ENCODE measurements around the gene SLC28A2.
"Not testable (repeated sequence)": the region's sequence is repeated elsewhere in the genome, so short reads cannot be mapped to it uniquely, and the experiment has no call there.

The SLC28A2 gene

GRCh38 chr15:45251888-45252287 is at the start of gene SLC28A2:
SLC28A2 (plus strand) TSS chr15:45252234; CDS start chr15:45253216, 982 bp downstream.
- no peak for DNase-seq

DNA sequence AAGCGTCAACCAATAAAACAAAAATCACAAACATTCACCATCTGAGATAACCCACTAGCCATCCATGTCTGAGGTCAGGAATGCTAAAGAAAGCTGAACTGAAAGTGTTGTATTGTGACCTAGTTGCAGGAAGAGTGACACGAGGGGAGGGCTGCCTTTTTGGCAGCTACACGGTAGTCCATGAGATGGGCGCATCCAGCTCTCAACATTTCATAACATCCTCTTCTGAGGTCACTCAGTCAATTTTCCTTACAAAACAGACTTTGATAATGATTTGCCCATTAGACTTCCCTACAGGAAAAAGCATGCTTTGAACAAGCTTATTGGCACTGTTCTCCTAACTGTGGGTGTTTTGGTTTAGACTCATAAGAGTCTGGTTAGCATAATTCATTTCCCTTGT is 48.9 kb upstream of the SLC28A2 start:
- no peak for DNase-seq

- DNase-seq, result peak; percentile 46
Measured at GRCh38 chr15:45205192-45205591, 46.8 kb upstream of the SLC28A2 start.

- no peak for DNase-seq
Measured at GRCh38 chr15:45212493-45212892, 39.5 kb upstream of the SLC28A2 start.

- no peak for DNase-seq
Measured at GRCh38 chr15:45221053-45221599, 30.9 kb upstream of the SLC28A2 start.

DNA sequence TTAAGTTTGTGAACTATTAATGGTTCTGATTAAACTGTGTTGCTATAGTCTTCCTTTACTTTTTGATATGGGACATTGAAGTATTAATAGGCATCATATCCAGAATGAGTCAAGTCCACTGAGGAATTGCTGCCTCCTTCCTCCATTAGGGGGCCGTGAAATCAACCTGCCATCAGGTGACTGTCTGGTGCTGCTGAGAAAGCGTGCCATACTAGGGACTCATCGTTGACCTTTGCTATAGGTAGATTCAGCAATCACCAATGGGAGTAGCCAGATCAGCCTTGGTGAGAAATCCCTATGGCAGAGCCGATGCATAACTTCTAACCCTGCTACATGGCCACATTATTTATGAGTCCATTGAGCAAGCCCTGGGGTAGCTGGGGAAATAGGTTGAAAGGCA is 30.1 kb upstream of the SLC28A2 start:
- DNase-seq, result no peak

- no peak for DNase-seq
Measured at GRCh38 chr15:45224621-45225217, 27.3 kb upstream of the SLC28A2 start.

- no peak for DNase-seq
Measured at GRCh38 chr15:45225506-45226273, 26.3 kb upstream of the SLC28A2 start.

GRCh38 chr15:45228931-45229330 is 23.1 kb upstream of the SLC28A2 start:
- no peak for DNase-seq

DNA sequence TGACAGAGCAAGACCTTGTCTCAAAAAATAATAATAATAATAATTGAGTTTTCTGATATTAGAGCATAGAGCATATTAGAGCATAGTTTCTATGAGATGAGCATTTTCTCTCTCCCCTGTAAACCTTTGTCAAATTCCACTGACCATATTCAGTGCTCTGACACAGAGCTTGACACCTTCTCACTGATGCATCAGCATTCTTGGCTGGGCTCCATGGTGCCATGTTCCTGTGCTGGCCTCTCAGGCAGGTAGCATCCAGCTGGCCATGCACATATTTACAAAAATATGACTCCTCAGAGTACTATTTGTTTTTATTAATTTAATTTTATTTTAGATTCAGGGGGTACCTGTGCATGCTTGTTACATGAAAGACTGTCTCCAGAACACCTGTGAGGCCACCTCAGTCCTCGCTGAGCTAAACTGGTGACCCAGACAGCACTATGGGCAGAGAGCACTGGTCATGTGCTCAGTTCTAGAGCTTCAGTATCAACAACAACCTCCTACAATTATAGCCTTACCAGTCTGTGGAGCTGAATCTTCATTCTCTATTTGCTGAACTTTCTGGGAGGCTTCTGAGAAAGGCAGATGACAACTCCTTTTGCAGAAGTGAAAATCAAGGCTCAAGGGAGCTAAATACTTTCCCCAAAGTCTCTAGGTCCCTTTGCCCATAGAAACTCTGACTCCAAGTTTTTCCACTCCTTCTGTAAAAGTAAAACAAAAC is 21.6 kb upstream of the SLC28A2 start:
- no peak for DNase-seq

DNA sequence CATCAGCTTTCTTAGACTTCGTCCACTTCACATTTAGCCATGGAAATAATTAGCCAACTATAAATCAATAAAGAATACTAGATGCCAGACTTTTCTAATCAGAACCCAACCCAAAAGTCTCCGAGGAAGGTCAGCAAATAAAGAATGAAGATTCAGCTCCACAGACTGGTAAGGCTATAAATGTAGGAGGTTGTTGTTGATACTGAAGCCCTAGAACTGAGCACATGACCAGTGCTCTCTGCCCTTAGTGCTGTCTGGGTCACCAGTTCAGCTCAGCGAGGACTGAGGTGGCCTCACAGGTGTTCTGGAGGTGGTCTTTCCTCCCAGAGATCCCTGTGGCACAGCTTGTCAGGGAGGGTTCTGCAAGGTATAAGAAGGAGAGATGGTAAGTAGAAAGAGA is 20.9 kb upstream of the SLC28A2 start:
- no peak for DNase-seq

DNA sequence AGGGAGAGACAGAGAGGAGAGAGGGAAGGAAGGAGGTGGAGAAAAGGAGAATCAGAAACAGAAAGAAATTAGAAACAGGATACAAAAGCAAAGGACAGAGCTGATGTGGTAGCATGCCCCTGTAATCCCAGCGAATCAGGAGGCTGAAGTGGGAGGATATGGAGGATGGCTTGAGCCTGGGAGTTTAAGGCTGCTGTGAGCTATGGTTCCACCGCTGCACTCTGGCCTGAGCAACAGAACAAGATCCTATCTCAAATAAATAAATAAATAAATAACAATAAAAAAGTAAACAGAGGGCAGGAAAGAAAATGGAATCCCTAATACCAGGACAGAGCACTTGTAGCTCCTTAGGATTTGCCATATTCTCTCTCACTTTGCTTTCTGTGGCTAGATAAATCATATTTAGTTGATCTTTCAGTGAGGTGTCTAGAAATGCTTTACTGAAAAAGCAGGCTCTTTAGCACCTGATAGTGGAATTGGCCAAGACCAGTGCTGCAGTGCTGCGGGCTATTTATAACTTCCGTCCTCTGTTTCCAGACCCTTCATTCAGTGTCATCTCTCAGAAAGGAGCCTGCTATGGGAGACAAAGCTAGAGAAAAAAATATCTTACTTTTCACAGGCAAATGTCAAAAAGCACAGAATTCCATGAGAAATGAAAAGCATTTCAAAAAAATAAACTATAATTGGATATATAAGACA is 20.0 kb upstream of the SLC28A2 start:
- DNase-seq, result no peak

GRCh38 chr15:45234562-45235235 is 17.3 kb upstream of the SLC28A2 start:
- no peak for DNase-seq

- not testable (repeated sequence) for DNase-seq
Measured at GRCh38 chr15:45236806-45237205, 15.2 kb upstream of the SLC28A2 start.

- no peak for DNase-seq
Measured at GRCh38 chr15:45242289-45242688, 9.7 kb upstream of the SLC28A2 start.

GRCh38 chr15:45249125-45249780 is 2.8 kb upstream of the SLC28A2 start:
- no peak for DNase-seq

GRCh38 chr15:45253330-45253729 is 1.3 kb downstream of the SLC28A2 start:
- DNase-seq, result no peak

DNA sequence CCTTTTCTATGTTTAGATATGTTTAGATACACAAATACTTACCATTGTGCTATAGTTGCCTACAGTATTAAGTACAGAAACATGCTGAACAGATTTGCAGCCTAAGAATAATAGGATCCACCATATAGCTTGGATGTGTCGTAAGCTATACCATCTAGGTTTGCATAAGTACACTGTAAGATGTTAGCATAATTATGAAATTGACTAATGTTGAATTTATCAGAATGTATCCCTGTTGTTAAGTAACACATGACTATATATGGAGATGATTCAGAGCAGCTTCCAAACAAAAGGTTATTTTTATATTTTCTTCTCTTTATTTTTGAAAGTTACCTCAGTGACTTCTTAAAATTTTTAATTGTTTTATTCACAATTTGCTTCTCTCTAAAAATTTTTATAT is 2.4 kb downstream of the SLC28A2 start:
- DNase-seq, result no peak

- not testable (repeated sequence) for DNase-seq
Measured at GRCh38 chr15:45254824-45255223, 2.8 kb downstream of the SLC28A2 start.

- no peak for DNase-seq
Measured at GRCh38 chr15:45259796-45260195, 7.8 kb downstream of the SLC28A2 start.

GRCh38 chr15:45262906-45263461 is 10.9 kb downstream of the SLC28A2 start:
- DNase-seq, result no peak

GRCh38 chr15:45263854-45264253 is 11.8 kb downstream of the SLC28A2 start:
- no peak for DNase-seq
